H1 (cell line): Measurements from ENCODE around the gene PDE4B. TPM values are rescaled to one million over a fixed set of nuclear protein-coding genes. Genes with fewer than 3 reads are reported as not detected.

Experiments
- CTCF ChIA-PET: fragments of 300-600 bp; sonication (Branson Sonifier 250); formaldehyde crosslinking; loops from one replicate; lab custom pipeline; 2021; ENCODE audit not compliant: partially characterized antibody; lab: Charles Lee
- POLR2A ChIA-PET: fragments of 300-600 bp; sonication (Branson Sonifier 250); formaldehyde crosslinking; loops from one replicate; lab custom pipeline; 2021; ENCODE audit warnings: inconsistent platforms; ENCODE audit not compliant: partially characterized antibody; lab: Charles Lee
- DNase-seq, 2 experiments: peaks; one replicate each; pipeline versions ENCODE4 v3.0.0 to v3.0.0-alpha.2; 2010 to 2022; ENCODE audit warnings: low spot score in 2 of 2, low read depth in 1 of 2, mixed read lengths in 1 of 2
- FAIRE-seq: peaks from 2 replicates; lab custom pipeline; 2011; peaks lifted over from hg19 to GRCh38; lab: Jason Lieb, UNC
- H2AFZ ChIP-seq: 2 replicates; pipeline ENCODE4 v1.8.1; 2012; ENCODE audit warnings: low read length, inconsistent platforms
- H2AK5ac ChIP-seq: 2 replicates; pipeline ENCODE4 v1.6.1; 2013; ENCODE audit warnings: low read depth, low read length
- H2BK120ac ChIP-seq: replicated peaks from 2 replicates; pipeline ENCODE3; 2013; ENCODE audit warnings: low read depth, low read length, inconsistent platforms
- H2BK12ac ChIP-seq: 2 replicates; pipeline ENCODE4 v1.6.1; 2013; ENCODE audit warnings: low read depth, low read length
- H2BK15ac ChIP-seq: 2 replicates; pipeline ENCODE4 v1.6.1; 2013; ENCODE audit warnings: low read length
- H2BK20ac ChIP-seq: 2 replicates; pipeline ENCODE4 v1.6.1; 2013; ENCODE audit warnings: low read length
- H2BK5ac ChIP-seq: 2 replicates; pipeline ENCODE4 v1.6.1; 2013; ENCODE audit warnings: low read depth, low read length
- H3K14ac ChIP-seq: 2 replicates; pipeline ENCODE4 v1.6.1; 2013; ENCODE audit warnings: inconsistent platforms; ENCODE audit not compliant: insufficient read length
- H3K18ac ChIP-seq: 2 replicates; pipeline ENCODE4 v1.6.1; 2013; ENCODE audit warnings: low read length; ENCODE audit errors: extremely low read depth
- H3K23ac ChIP-seq: 2 replicates; pipeline ENCODE4 v1.6.1; 2013; ENCODE audit warnings: inconsistent platforms; ENCODE audit not compliant: insufficient read length
- H3K23me2 ChIP-seq: 2 replicates; pipeline ENCODE4 v1.6.1; 2013; ENCODE audit warnings: low read depth, low read length
- H3K27ac ChIP-seq: 2 replicates; pipeline ENCODE4 v1.6.1; 2011; ENCODE audit warnings: low read depth, low read length, inconsistent platforms
- H3K27me3 ChIP-seq, 4 experiments: replicated peaks in 1 of 4; 1 replicate in 1 of 4; 2 replicates in 3 of 4; pipeline versions ENCODE4 v1.6.1 to v1.8.1; 2011 to 2013; ENCODE audit warnings: low read length in 3 of 4, mild to moderate bottlenecking in 3 of 4, inconsistent platforms in 2 of 4, mixed read lengths in 2 of 4, moderate library complexity in 1 of 4; ENCODE audit not compliant: control insufficient read depth in 3 of 4, insufficient read depth in 3 of 4; ENCODE audit errors: extremely low read depth in 1 of 4
- H3K36me3 ChIP-seq, 4 experiments: 2 replicates each; pipeline versions ENCODE4 v1.6.1 to v1.8.1; 2011 to 2013; ENCODE audit warnings: mild to moderate bottlenecking in 4 of 4, low read length in 3 of 4, moderate library complexity in 2 of 4, control low read depth in 1 of 4, inconsistent platforms in 1 of 4; ENCODE audit not compliant: insufficient read depth in 4 of 4, control insufficient read depth in 2 of 4
- H3K4ac ChIP-seq: replicated peaks from 2 replicates; pipeline ENCODE3; 2013; ENCODE audit warnings: low read length, low read depth, mixed read lengths, inconsistent platforms; ENCODE audit not compliant: insufficient read length
- H3K4me1 ChIP-seq, 4 experiments: replicated peaks in 1 of 4; 1 replicate in 1 of 4; 2 replicates in 3 of 4; pipeline versions ENCODE4 v1.6.1 to v1.8.1; 2011 to 2013; ENCODE audit warnings: low read length in 3 of 4, inconsistent platforms in 2 of 4, mixed read lengths in 1 of 4; ENCODE audit not compliant: insufficient read depth in 4 of 4, control insufficient read depth in 3 of 4
- H3K4me2 ChIP-seq, 2 experiments: 2 replicates each; pipeline versions ENCODE4 v1.6.1 to v1.8.1; 2011 to 2013; ENCODE audit warnings: low read depth in 2 of 2, low read length in 2 of 2, control low read depth in 1 of 2, inconsistent platforms in 1 of 2, mild to moderate bottlenecking in 1 of 2; ENCODE audit not compliant: insufficient read depth in 1 of 2
- H3K4me3 ChIP-seq, 4 experiments: fragments of 200-600, 300-600 bp in 1 of 4; sonication (generic), shearing (Covaris generic), sonication (Bioruptor Twin) in 1 of 4; 2 replicates each; pipeline versions ENCODE4 v1.5.1 to v1.8.1; 2011 to 2016; ENCODE audit warnings: low read length in 4 of 4, low read depth in 3 of 4, control low read depth in 2 of 4, inconsistent platforms in 2 of 4, mild to moderate bottlenecking in 2 of 4, mixed read lengths in 1 of 4, moderate library complexity in 1 of 4; ENCODE audit not compliant: insufficient read depth in 2 of 4; ENCODE audit errors: extremely low read depth in 1 of 4
- H3K56ac ChIP-seq: replicated peaks from 2 replicates; pipeline ENCODE3; 2013; ENCODE audit warnings: low read depth, mild to moderate bottlenecking, mixed read lengths, low read length, inconsistent platforms; ENCODE audit not compliant: insufficient read length
- H3K79me1 ChIP-seq: 2 replicates; pipeline ENCODE4 v1.6.1; 2013; ENCODE audit warnings: low read depth, low read length, control low read depth
- H3K79me2 ChIP-seq, 2 experiments: 2 replicates each; pipeline versions ENCODE4 v1.6.1 to v1.8.1; 2012 to 2013; ENCODE audit warnings: low read length in 2 of 2, mild to moderate bottlenecking in 2 of 2, inconsistent platforms in 1 of 2; ENCODE audit not compliant: insufficient read depth in 2 of 2, control insufficient read depth in 1 of 2
- H3K9ac ChIP-seq, 4 experiments: replicated peaks in 1 of 4; 1 replicate in 1 of 4; 2 replicates in 3 of 4; pipeline versions ENCODE4 v1.6.1 to v1.8.1; 2011 to 2013; ENCODE audit warnings: low read depth in 3 of 4, low read length in 3 of 4, control low read depth in 2 of 4, mild to moderate bottlenecking in 2 of 4, moderate library complexity in 2 of 4, inconsistent platforms in 1 of 4; ENCODE audit errors: extremely low read depth in 1 of 4
- H3K9me3 ChIP-seq, 2 experiments: 2 replicates each; pipeline versions ENCODE4 v1.6.1 to v1.8.1; 2012 to 2013; ENCODE audit warnings: mild to moderate bottlenecking in 2 of 2, moderate library complexity in 2 of 2, control low read depth in 1 of 2, inconsistent platforms in 1 of 2, low read depth in 1 of 2, low read length in 1 of 2, mixed read lengths in 1 of 2; ENCODE audit not compliant: insufficient read depth in 2 of 2
- H4K20me1 ChIP-seq, 2 experiments: replicated peaks in 1 of 2; 2 replicates each; pipeline versions ENCODE3 to v1.8.1; 2011 to 2013; ENCODE audit warnings: inconsistent platforms in 2 of 2, low read length in 2 of 2, mild to moderate bottlenecking in 1 of 2; ENCODE audit not compliant: insufficient read depth in 2 of 2, control insufficient read depth in 1 of 2
- H4K5ac ChIP-seq: 2 replicates; pipeline ENCODE4 v1.6.1; 2013; ENCODE audit warnings: low read length, low read depth, mixed read lengths, inconsistent platforms; ENCODE audit not compliant: insufficient read length
- H4K8ac ChIP-seq: 2 replicates; pipeline ENCODE4 v1.8.0; 2013; ENCODE audit warnings: mild to moderate bottlenecking, moderate library complexity, low read length, inconsistent platforms; ENCODE audit not compliant: insufficient read depth; ENCODE audit errors: extremely low read depth
- H4K91ac ChIP-seq: replicated peaks from 2 replicates; pipeline ENCODE3; 2013; ENCODE audit warnings: low read length, mixed read lengths, inconsistent platforms; ENCODE audit not compliant: insufficient read length
- HDAC2 ChIP-seq, 2 experiments: fragments of 300-600 bp in 1 of 2; sonication (generic) in 1 of 2; IDR thresholded peaks; 2 replicates each; pipeline ENCODE4 v1.6.1; 2011 to 2012; ENCODE audit warnings: low read depth in 2 of 2, low read length in 2 of 2, mild to moderate bottlenecking in 2 of 2, moderate library complexity in 2 of 2, borderline replicate concordance in 1 of 2, inconsistent platforms in 1 of 2
- WGBS, 2 experiments: shearing (Covaris generic) in 1 of 2; methylation state at CpG; one replicate each; pipeline versions ENCODE4 v1.1.6 to v1.1.7; 2013 to 2015; ENCODE audit warnings: low lambda C conversion rate in 2 of 2, mixed read lengths in 2 of 2, inconsistent platforms in 1 of 2, low coverage in 1 of 2, missing lambda C conversion rate in 1 of 2; ENCODE audit not compliant: insufficient replicate concordance in 2 of 2, insufficient coverage in 1 of 2, insufficient read length in 1 of 2; ENCODE audit errors: extremely low coverage in 1 of 2, missing lambda C conversion rate in 1 of 2; 5-methylcytosine and 5-hydroxymethylcytosine counted together
- polyA plus RNA-seq, 7 experiments: library from polyadenylated mRNA; depleted of rRNA in 3 of 7; stranded (reverse) in 5 of 7; unstranded in 2 of 7; fragments of >200 nt in 5 of 7; fragments of 200-250 nt in 2 of 7; gene quantifications; 1 replicate in 5 of 7; 2 replicates in 1 of 7; 4 replicates in 1 of 7; pipeline versions ENCODE4 v1.2.1 to v1.2.3, GENCODE V29; 2011 to 2013; ENCODE audit warnings: missing spikeins in 2 of 7, mixed read lengths in 2 of 7
- total RNA-seq: library from RNA; stranded (reverse); fragmentation: NEBNext Ultra II Directional; extraction: Animal tissue kit (Norgen Biotek cat#: 25700); gene quantifications from 2 replicates; pipeline ENCODE4 v1.2.1, GENCODE V29; 2021

The PDE4B gene
- total and polyA plus RNA-seq, 2 of the 8 experiments (the other 6 are each of a cell fraction or from before 2014, with no cell fraction given) = 5.0 to 15.1 TPM

DNA sequence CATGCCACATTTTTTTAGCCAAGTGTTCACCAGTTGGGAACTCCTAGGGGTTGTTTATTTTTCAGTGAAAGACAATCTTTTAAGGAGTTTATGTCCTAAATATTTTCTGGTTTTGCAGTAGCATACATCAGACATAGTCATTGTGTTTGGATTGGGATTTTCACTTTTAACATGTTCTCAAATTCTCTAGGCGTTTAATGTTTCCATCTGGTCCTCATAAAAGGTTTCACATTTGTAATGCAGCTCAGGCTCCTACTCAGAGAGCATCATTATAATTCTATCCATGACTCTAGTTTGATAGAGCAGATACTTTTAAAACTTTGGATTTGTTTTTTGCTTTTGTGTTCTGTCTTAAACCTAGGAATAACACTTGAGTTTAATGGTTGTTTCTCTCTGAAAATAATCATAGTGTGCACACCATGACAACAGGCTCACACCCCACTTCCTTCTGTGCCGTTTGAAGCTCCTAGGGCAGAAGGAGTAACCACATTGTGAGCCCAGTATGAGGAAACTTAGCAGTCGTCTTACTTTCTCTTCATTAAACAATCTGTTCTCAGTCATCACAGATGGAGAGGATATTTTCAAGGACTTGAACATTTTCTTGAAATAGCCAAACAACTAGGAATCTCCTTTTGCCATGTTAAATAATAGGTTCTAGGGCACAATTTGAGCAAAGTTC, 219.6 kb downstream of the PDE4B start:
- H4K8ac ChIP-seq = no peak overlapping the region

More for the DNA sequence above, 219.6 kb downstream of the PDE4B start:
- no peak overlapping the region for H4K5ac ChIP-seq
- ChIA-PET CTCF (no interaction called here), POLR2A (no interaction called here)
- no peaks in the 10 kb centered on the region for H3K9me3 ChIP-seq
- no peak overlapping the region for H3K23ac ChIP-seq
- H3K36me3 ChIP-seq = no peaks in the 10 kb centered on the region
- no peak overlapping the region for H3K4ac ChIP-seq
- H3K14ac ChIP-seq = no peak overlapping the region
- H3K4me2 ChIP-seq = no peak overlapping the region
- no peaks in the 10 kb centered on the region for H3K4me1 ChIP-seq
- no peak overlapping the region for H2AFZ ChIP-seq
- H3K79me2 ChIP-seq = no peaks in the 10 kb centered on the region
- no peaks in the 10 kb centered on the region; a peak in 2 of 7 replicates for H3K27me3 ChIP-seq
- no peak overlapping the region for H3K27ac ChIP-seq
- no peak overlapping the region for H2AK5ac ChIP-seq
- H2BK5ac ChIP-seq = no peak overlapping the region
- H2BK15ac ChIP-seq = no peak overlapping the region
- no peak overlapping the region for H3K18ac ChIP-seq
- H3K56ac ChIP-seq = no peak overlapping the region
- no peak overlapping the region for H2BK20ac ChIP-seq
- H3K9ac ChIP-seq = no peak overlapping the region
- 72% methylated on average over 3 of the region's 3 CpGs; no CpG with 5 or more reads in 1 of the 2 experiments for WGBS, 2 experiments
- no peak overlapping the region for H2BK12ac ChIP-seq
- no peak for TF ChIP-seq HDAC2 (IDR thresholded peaks at IDR 0.05; ENCODE audit: borderline replicate concordance in 1 of 2, low read depth in 2 of 2, low read length in 2 of 2)
- TF ChIP-seq, all 59 proteins: peak for 0
- H3K79me1 ChIP-seq = no peaks in the 10 kb centered on the region
- no peak overlapping the region for H3K4me3 ChIP-seq
- no peaks in the 10 kb centered on the region for H4K20me1 ChIP-seq
- no peak overlapping the region for H4K91ac ChIP-seq
- no peak overlapping the region for H2BK120ac ChIP-seq
- FAIRE-seq (no peak), DNase-seq (no peak)
- H3K23me2 ChIP-seq = no peaks in the 10 kb centered on the region
